BLaER1 (cell line): ENCODE measurements around the gene PINLYP.
"Not testable (repeated sequence)": the region's sequence is repeated elsewhere in the genome, so short reads cannot be mapped to it uniquely, and the experiment has no call there.

Experiments used
- H3K27ac ChIP-seq: shearing (Covaris generic); formaldehyde crosslinking; 2 replicates; pipeline ENCODE4 v1.8.1; 2022
- H3K27me3 ChIP-seq: shearing (Covaris generic); formaldehyde crosslinking; 2 replicates; pipeline ENCODE4 v1.8.1; 2022
- H3K36me3 ChIP-seq: shearing (Covaris generic); formaldehyde crosslinking; 2 replicates; pipeline ENCODE4 v1.8.1; 2022
- H3K4me1 ChIP-seq: shearing (Covaris generic); formaldehyde crosslinking; 2 replicates; pipeline ENCODE4 v1.8.1; 2022
- H3K4me2 ChIP-seq: shearing (Covaris generic); formaldehyde crosslinking; 2 replicates; pipeline ENCODE4 v1.8.1; 2022
- H3K4me3 ChIP-seq: shearing (Covaris generic); formaldehyde crosslinking; 2 replicates; pipeline ENCODE4 v1.8.1; 2022
- H3K9ac ChIP-seq: shearing (Covaris generic); formaldehyde crosslinking; 2 replicates; pipeline ENCODE4 v1.8.1; 2022
- H3K9me3 ChIP-seq: shearing (Covaris generic); formaldehyde crosslinking; 2 replicates; pipeline ENCODE4 v1.8.1; 2022
- H4K20me1 ChIP-seq: shearing (Covaris generic); formaldehyde crosslinking; 2 replicates; pipeline ENCODE4 v1.8.1; 2022
- Cebpa-rat ChIP-seq: shearing (Covaris generic); IDR thresholded peaks from 2 replicates; pipeline ENCODE4 v1.8.1; 2022

PINLYP gene

GRCh38 chr19:43575955-43576878 is 616 bp downstream of the PINLYP start:
- no peak for TF ChIP-seq Cebpa-rat
- peak overlapping the region; percentile 89 for H3K4me2 ChIP-seq
- peaks cover 52% of the 10 kb centered on the region for H3K4me1 ChIP-seq
- H3K9ac ChIP-seq, result peak overlapping the region; percentile 61; the same call in 1 of the 2 replicates
- peak overlapping the region; percentile 81 for H3K4me3 ChIP-seq
- H3K36me3 ChIP-seq, result peaks cover 23% of the 10 kb centered on the region
- no peaks in the 10 kb centered on the region for H3K9me3 ChIP-seq
- no peaks in the 10 kb centered on the region for H4K20me1 ChIP-seq
- H3K27ac ChIP-seq, result peak overlapping the region; percentile 56; the same call in 1 of the 2 replicates
- no peaks in the 10 kb centered on the region for H3K27me3 ChIP-seq

GRCh38 chr19:43578787-43579186 is 3.2 kb downstream of the PINLYP start:
- no peak for TF ChIP-seq Cebpa-rat
- Histone ChIP-seq H3K4me2 (no peak overlapping the region; the same call in 1 of the 2 replicates), H3K4me1 (peaks cover 67% of the 10 kb centered on the region), H4K20me1 (no peaks in the 10 kb centered on the region), H3K27ac (no peak overlapping the region), H3K27me3 (no peaks in the 10 kb centered on the region), H3K9ac (no peak overlapping the region), H3K36me3 (peaks cover 6% of the 10 kb centered on the region; the same call in 1 of the 2 replicates), H3K4me3 (no peak overlapping the region), H3K9me3 (no peaks in the 10 kb centered on the region)

GRCh38 chr19:43581467-43581866 is 5.9 kb downstream of the PINLYP start:
- no peaks in the 10 kb centered on the region for H4K20me1 ChIP-seq
- peaks cover 11% of the 10 kb centered on the region for H3K9me3 ChIP-seq
- no peak for TF ChIP-seq Cebpa-rat
- peak overlapping the region; percentile 35 for H3K4me2 ChIP-seq
- H3K9ac ChIP-seq, result peak overlapping the region; percentile 12; the same call in 1 of the 2 replicates
- no peaks in the 10 kb centered on the region for H3K27me3 ChIP-seq
- peaks cover 13% of the 10 kb centered on the region for H3K36me3 ChIP-seq
- no peak overlapping the region for H3K4me3 ChIP-seq
- H3K4me1 ChIP-seq, result peaks cover 74% of the 10 kb centered on the region
- peak overlapping the region; percentile 56 for H3K27ac ChIP-seq

- Histone ChIP-seq H3K27me3 (no peaks in the 10 kb centered on the region), H3K9ac (no peak overlapping the region), H3K4me1 (peaks cover 76% of the 10 kb centered on the region), H3K9me3 (peaks cover 11% of the 10 kb centered on the region), H4K20me1 (no peaks in the 10 kb centered on the region), H3K27ac (no peak overlapping the region), H3K4me2 (peak overlapping the region; percentile 35), H3K4me3 (no peak overlapping the region), H3K36me3 (peaks cover 20% of the 10 kb centered on the region)
- TF ChIP-seq Cebpa-rat, result no peak
Observed at GRCh38 chr19:43582495-43582894, 6.9 kb downstream of the PINLYP start.

- Histone ChIP-seq H3K27ac (peak overlapping the region; percentile 74), H3K9ac (no peak overlapping the region)
Observed at GRCh38 chr19:43584484-43584883, 8.9 kb downstream of the PINLYP start.

GRCh38 chr19:43586346-43586745 is 10.7 kb downstream of the PINLYP start:
- peaks cover 9% of the 10 kb centered on the region; the same call in 1 of the 2 replicates for H4K20me1 ChIP-seq
- no peaks in the 10 kb centered on the region for H3K27me3 ChIP-seq
- H3K4me3 ChIP-seq, result no peak overlapping the region
- H3K27ac ChIP-seq, result no peak overlapping the region
- H3K4me2 ChIP-seq, result 0 out of 2 replicates have a peak overlapping the region, but pooled peaks have one; percentile 85
- H3K36me3 ChIP-seq, result peaks cover 48% of the 10 kb centered on the region
- TF ChIP-seq Cebpa-rat, result no peak
- H3K9ac ChIP-seq, result no peak overlapping the region
- H3K4me1 ChIP-seq, result peaks cover 78% of the 10 kb centered on the region
- peaks cover 11% of the 10 kb centered on the region for H3K9me3 ChIP-seq

More at GRCh38 chr19:43584484-43584883, 8.9 kb downstream of the PINLYP start:
- Histone ChIP-seq H3K9me3 (peaks cover 11% of the 10 kb centered on the region), H3K4me2 (peak overlapping the region; percentile 85), H3K4me1 (peaks cover 74% of the 10 kb centered on the region), H3K27me3 (no peaks in the 10 kb centered on the region), H3K36me3 (peaks cover 29% of the 10 kb centered on the region), H4K20me1 (no peaks in the 10 kb centered on the region), H3K4me3 (no peak overlapping the region)
- TF ChIP-seq Cebpa-rat, result no peak

GRCh38 chr19:43587029-43587428 is 11.4 kb downstream of the PINLYP start:
- H3K27ac ChIP-seq, H3K4me3 ChIP-seq, H3K9ac ChIP-seq, H3K27me3 ChIP-seq, H3K4me2 ChIP-seq: not testable (repeated sequence)
- Histone ChIP-seq H3K4me1 (peaks cover 72% of the 10 kb centered on the region), H3K36me3 (peaks cover 55% of the 10 kb centered on the region), H3K9me3 (peaks cover 11% of the 10 kb centered on the region), H4K20me1 (peaks cover 11% of the 10 kb centered on the region; the same call in 1 of the 2 replicates)

GRCh38 chr19:43589277-43589676 is 13.7 kb downstream of the PINLYP start:
- H3K4me3 ChIP-seq, result no peak overlapping the region
- no peak overlapping the region for H3K4me2 ChIP-seq
- H3K27me3 ChIP-seq, result no peaks in the 10 kb centered on the region
- H3K9ac ChIP-seq, result no peak overlapping the region
- H4K20me1 ChIP-seq, result peaks cover 33% of the 10 kb centered on the region; the same call in 1 of the 2 replicates
- H3K9me3 ChIP-seq, result peaks cover 11% of the 10 kb centered on the region
- peaks cover 75% of the 10 kb centered on the region for H3K36me3 ChIP-seq
- no peak for TF ChIP-seq Cebpa-rat
- H3K27ac ChIP-seq, result no peak overlapping the region
- peaks cover 59% of the 10 kb centered on the region for H3K4me1 ChIP-seq

GRCh38 chr19:43589678-43590077 is 14.1 kb downstream of the PINLYP start:
- H3K4me2 ChIP-seq, result peak overlapping the region; percentile 42
- H3K36me3 ChIP-seq, result peaks cover 75% of the 10 kb centered on the region
- no peaks in the 10 kb centered on the region for H3K27me3 ChIP-seq
- peaks cover 11% of the 10 kb centered on the region for H3K9me3 ChIP-seq
- TF ChIP-seq Cebpa-rat, result no peak
- H3K9ac ChIP-seq, result no peak overlapping the region
- H3K27ac ChIP-seq, result no peak overlapping the region
- no peak overlapping the region for H3K4me3 ChIP-seq
- peaks cover 58% of the 10 kb centered on the region for H3K4me1 ChIP-seq
- peaks cover 37% of the 10 kb centered on the region; the same call in 1 of the 2 replicates for H4K20me1 ChIP-seq
